ENCODE measurements around the gene GP1BB. TPM values are rescaled to one million over a fixed set of nuclear protein-coding genes. Genes with fewer than 3 reads are reported as not detected.

GP1BB gene
- total and polyA plus RNA-seq, 12 donors: 0.42 to 29.8 (median 4.7) TPM; not detected in 2

DNA sequence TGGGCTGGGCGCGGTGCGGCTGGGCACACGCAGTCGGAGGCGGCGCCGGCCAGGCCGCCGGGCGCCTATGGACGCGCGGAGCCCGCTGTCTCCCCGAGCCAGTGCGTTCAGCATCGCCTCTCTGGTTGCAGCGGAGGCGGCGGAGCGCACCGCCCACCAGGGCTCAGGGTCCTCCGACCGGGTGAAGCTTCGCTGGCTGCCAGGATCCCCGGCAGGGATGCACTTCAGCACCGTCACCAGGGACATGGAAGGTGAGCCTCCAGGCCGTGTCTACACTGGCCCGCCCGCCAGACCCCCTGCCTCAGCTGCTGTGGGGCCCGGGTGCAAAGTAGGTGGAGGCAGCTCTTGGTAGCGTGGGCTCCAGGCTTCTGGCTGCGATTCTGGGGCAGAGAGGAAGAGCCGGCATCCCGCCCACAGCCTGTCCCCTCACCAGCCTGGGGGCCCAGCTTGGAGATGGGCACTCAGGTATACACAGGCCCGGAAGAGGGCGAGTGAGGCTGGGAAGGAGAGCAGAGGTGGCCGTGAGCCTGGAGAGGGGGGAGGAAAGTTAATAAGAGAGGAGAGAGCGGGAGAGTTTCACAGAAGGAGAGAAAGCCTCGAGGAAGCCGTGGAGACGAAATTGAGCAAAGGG lies 36.2 kb downstream of the GP1BB start:
- no peak overlapping the region for H3K4me3 ChIP-seq
- intact Hi-C loops (cut with DNase I): no loop called here
- TF ChIP-seq, protein P1, sequence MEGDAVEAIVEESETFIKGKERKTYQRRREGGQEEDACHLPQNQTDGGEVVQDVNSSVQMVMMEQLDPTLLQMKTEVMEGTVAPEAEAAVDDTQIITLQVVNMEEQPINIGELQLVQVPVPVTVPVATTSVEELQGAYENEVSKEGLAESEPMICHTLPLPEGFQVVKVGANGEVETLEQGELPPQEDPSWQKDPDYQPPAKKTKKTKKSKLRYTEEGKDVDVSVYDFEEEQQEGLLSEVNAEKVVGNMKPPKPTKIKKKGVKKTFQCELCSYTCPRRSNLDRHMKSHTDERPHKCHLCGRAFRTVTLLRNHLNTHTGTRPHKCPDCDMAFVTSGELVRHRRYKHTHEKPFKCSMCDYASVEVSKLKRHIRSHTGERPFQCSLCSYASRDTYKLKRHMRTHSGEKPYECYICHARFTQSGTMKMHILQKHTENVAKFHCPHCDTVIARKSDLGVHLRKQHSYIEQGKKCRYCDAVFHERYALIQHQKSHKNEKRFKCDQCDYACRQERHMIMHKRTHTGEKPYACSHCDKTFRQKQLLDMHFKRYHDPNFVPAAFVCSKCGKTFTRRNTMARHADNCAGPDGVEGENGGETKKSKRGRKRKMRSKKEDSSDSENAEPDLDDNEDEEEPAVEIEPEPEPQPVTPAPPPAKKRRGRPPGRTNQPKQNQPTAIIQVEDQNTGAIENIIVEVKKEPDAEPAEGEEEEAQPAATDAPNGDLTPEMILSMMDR (IDR thresholded peaks at IDR 0.05): no peak
- TF ChIP-seq POLR2A (IDR thresholded peaks at IDR 0.05): no peak
- H3K36me3 ChIP-seq (replicated peaks in 1 of 2): no peaks in the 10 kb centered on the region
- no peaks in the 10 kb centered on the region for H3K9me3 ChIP-seq (replicated peaks in 1 of 3)
- 20 to 24% (median 22%) methylated on average over 10 to 43 of the region's 43 CpGs for WGBS, 4 donors
- no peak overlapping the region for H3K27ac ChIP-seq
- no peak for DNase-seq
- peaks cover 79% of the 10 kb centered on the region for H3K27me3 ChIP-seq
- peaks cover 5 to 8% of the 10 kb centered on the region in 2 donors for H3K4me1 ChIP-seq (replicated peaks in 1 of 2)

DNA sequence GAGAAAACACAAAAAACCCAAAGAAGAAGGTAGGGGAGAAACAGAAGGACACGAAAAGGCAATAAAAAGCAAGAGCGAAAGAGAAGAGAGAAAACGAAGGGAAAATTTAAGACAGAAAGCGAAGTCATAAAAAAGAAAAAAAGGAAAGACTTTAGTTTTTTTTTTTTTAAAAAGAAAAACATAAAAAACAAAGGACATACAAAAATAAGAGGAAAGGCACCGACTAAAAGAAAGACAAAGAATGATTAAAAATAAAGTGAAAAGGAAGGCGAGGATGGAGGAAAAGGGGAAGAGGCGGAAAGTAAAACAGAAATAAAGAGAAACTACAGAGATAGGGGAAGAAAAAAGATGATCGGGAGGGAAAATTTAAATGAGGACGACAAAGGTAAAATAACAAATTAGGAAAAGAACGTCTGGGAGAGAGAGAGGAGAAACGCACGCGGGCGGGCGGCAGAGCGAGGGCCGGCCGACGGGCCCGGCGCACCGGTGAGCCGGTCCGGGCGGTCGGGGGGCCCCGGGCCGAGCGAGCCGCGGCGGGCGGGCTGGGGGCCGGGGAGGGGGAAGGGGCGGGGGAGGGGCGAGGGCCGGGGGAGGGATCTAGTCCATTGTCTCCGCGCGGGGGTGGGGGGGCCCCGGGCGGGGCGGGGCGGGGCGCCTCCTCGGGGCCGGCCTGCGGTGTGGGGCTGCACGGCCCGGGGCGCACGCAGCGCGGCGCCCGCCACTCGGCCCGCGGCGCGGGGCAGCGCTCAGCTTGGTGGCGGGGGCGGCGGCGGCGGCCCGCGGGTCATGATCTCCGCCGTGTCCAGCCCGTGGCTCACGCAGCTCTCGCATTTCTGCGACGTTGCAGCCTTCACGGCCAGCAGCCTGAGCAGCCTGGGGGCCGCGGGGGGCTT lies 37.0 kb downstream of the GP1BB start, which contains the start of gene TBX1:
TSS of gene TBX1 (plus strand) at position 721 of the 893 bp plus-strand sequence. CDS start at position 787, 66 bp downstream.
- no peaks in the 10 kb centered on the region for H3K36me3 ChIP-seq (replicated peaks in 1 of 2)
- no peak within 1 kb of the TSS for H3K27ac ChIP-seq
- TF ChIP-seq, protein P1 (IDR thresholded peaks at IDR 0.05): no peak
- no peak for TF ChIP-seq POLR2A (IDR thresholded peaks at IDR 0.05)
- WGBS, 4 donors: 6 to 17% (median 12%) methylated on average over 26 to 72 of the region's 79 CpGs
- no peak for DNase-seq
- H3K4me3 ChIP-seq: no peak within 1 kb of the TSS
- H3K27me3 ChIP-seq: peaks cover 78% of the 10 kb centered on the region
- intact Hi-C loops (cut with DNase I): no loop called here
- peaks cover 5 to 8% of the 10 kb centered on the region in 2 donors for H3K4me1 ChIP-seq (replicated peaks in 1 of 2)
- H3K9me3 ChIP-seq (replicated peaks in 1 of 3): no peaks in the 10 kb centered on the region

DNA sequence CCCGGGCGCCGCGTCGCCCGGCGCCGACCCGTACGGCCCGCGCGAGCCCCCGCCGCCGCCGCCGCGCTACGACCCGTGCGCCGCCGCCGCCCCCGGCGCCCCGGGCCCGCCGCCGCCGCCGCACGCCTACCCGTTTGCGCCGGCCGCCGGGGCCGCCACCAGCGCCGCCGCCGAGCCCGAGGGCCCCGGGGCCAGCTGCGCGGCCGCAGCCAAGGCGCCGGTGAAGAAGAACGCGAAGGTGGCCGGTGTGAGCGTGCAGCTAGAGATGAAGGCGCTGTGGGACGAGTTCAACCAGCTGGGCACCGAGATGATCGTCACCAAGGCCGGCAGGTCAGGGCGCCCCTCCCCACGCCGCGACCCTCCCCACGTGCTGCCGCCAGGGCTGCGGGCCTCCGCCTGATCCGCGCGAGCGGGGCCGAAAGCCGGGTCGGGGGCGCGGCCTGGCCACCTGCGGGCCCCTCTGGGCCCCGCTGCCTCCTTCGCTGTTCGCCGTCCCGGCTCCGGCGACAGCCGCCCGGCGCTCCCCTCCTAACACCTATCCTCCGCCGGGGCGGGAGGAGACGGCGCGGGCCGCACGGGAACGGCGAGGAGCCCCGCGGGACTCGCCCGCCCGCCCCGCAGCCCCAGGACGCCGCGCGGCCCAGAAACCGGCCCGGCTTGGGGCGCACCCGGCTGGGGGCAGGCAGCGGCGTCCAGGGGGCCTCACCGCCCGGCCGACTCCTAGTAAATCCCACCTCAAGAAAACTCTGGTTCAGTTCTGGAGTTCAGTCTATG lies 37.8 kb downstream of the GP1BB start:
- WGBS, 4 donors: 22 to 67% (median 34%) methylated on average over 3 to 115 of the region's 117 CpGs
- no peak overlapping the region for H3K4me3 ChIP-seq
- H3K4me1 ChIP-seq (replicated peaks in 1 of 2): peaks cover 5 to 8% of the 10 kb centered on the region in 2 donors
- DNase-seq: no peak
- TF ChIP-seq, protein P1 (IDR thresholded peaks at IDR 0.05): no peak
- TF ChIP-seq POLR2A (IDR thresholded peaks at IDR 0.05): no peak
- H3K9me3 ChIP-seq (replicated peaks in 1 of 3): no peaks in the 10 kb centered on the region
- H3K36me3 ChIP-seq (replicated peaks in 1 of 2): no peaks in the 10 kb centered on the region
- H3K27ac ChIP-seq: no peak overlapping the region
- intact Hi-C loops (cut with DNase I): no loop called here
- H3K27me3 ChIP-seq: peaks cover 76% of the 10 kb centered on the region
